GM19468 (cell line): ENCODE measurements around the gene SPIRE2.

Experiments
- ATAC-seq: cut with Tn5 transposase; IDR thresholded peaks from one replicate; pipeline ENCODE4 v1.9.1; 2021; ENCODE audit warnings: mild to moderate bottlenecking, moderate library complexity, moderate number of reproducible peaks; ENCODE audit not compliant: unreplicated experiment; ENCODE audit errors: extremely low read depth

SPIRE2 gene

DNA sequence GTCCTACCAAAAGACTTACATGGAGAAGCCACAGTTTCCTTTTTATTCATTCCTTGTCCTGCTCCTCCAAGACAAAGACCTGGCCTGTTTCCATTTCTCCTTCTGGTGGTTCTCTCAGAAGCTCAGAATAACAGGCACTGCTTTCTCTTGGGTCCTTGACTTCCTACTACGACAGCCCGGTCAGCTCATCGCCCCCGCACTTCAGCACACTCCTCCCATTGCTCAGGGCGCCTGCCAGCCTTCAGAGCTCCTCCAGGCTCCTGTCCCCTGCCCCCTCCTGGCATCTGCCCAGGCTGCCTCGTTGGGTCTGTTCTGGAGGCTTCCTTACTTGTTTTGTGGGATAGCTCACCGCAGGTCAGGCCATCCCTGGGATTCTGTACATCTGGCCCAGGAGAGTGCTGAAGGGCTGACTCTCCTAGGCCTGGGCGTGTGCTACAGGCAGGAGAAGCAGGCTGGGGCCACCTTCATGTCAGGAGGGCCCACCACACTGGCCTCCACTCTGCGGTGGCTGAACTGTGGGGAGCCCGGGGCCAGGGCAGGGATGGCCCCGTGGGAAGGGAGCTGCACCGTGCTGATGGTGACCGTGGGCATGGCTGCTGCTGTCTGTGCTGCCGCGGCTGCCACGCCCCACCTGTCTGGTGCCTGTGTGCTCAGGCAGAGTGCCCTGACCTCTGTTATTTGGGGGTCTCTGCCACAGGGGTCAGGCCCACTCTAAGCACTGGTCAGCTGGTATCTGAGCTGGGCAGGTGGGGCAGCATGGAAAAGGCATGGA, 62.8 kb downstream of the SPIRE2 start:
- ATAC-seq, result no peak

DNA sequence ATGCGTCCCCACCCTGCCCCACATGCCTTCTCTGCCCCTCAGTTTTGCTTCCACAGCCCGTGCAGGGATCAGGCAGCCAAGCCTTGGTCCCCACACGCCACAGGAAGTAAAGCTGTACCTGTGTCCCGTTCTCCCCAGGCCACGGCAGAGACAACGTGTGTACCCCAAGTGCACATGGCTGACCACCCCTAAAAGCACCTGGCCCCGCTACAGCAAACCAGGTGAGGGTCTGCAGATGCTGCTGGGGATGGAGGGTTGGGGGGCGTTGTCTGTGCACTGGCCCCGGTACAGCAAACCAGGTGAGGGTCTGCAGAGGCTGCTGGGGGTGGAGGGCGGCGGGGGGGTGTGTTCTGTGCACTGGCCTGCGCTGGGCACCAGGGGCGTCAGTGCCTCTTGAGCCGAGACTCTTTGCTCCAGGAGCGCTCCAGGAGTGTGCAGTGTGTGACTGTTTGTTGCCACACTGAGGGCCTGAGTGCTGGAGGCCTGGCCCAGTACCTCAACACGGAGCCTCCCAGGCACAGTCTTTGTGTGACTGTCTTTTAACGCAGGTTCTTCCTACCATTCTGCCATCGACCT, 63.9 kb downstream of the SPIRE2 start:
- no peak for ATAC-seq

DNA sequence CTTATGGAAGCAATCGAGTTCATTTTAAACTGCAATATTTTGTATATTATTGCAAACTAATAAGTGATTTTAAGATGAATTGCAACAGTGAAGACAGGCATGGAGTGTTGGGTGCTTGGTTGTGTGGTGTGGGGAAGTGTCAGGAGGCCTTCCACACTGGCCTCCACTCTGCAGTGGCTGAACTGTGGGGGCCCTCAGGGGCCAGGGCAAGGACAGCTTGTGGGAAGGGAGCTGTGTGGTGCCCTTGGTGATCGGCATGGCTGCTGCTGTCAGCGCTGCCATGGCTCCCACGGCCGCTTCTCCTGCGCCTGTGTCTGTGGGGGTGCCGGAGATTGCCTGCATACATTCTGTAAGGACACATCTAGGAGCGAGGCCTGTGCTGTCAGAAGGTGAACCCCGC, 64.4 kb downstream of the SPIRE2 start:
- no peak for ATAC-seq

DNA sequence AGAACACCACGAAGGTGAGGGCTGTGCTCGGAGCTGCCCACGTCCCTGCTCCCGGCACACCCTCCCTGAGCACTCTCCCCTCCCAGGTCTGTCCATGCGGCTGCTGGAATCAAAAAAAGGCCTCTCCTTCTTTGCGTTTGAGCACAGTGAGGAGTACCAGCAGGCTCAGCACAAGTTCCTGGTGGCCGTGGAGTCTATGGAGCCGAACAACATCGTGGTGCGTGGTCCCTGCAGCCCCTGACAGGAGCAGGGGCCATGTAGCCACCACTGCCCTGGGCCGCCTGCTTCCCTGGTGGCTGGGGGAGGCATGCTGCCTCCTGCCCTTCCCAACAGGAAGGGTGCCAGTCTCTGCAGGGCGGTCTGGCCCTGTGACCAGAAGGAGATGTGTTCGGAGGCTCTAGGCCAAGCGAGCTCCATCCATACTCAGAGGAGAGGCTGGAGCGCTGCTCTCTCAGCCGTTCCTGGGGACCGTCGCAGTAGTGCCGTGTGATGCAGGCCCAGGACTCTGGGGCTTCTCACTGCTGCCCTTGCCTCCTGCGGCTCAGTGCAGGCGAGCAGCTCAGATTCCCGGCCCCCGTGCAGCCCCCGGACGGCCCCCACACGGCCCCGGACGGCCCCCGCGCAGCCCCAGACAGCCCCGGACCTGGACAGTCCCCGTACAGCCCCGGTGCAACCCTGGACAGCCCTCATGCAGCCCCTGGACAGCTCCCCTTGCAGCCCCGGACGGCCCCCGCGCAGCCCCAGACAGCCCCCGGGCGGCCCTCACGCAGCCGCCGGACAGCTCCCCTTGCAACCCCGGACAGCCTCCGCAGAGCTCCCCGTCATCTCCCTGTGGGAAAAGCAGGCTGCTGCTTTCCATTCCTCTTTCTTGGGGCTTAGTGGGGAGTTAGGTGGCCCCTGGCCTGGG, 65.6 kb downstream of the SPIRE2 start:
- ATAC-seq, result no peak

DNA sequence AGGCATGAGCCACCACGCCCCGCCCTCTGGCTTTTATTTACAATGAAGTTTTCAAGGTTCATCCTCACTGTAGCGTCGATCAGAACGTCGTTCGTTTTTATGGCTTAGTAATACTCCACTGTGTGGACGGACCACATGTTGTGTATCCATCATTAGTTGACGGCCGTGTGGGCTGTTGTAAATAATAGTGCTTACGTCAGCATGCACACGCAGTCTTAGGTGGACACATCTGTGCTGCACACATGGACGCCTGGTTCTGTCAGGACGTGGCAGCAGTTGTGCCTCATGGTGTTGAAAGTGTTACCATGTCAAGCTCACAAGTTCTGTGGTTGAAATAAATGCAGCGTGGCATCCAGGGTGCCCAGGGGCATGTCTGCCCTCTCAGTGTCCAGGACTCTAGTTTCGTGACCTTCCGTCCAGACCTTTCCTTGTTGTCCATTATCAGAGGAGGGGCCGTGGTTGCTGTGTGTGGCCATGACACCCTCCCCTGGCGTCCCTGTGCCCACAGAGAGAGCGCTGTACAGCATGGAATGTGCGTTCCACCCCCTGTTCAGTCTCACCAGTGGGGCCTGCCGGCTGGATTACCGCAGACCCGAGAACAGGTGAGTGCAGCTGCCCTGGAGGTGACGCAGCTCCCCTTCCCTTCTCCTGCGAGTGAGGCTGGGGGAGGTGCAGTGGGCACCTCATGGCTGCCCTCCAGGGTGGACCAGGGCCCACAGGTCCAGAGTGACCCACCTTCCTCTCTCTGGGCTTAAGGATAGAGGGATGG, 67.4 kb downstream of the SPIRE2 start:
- ATAC-seq, result no peak

DNA sequence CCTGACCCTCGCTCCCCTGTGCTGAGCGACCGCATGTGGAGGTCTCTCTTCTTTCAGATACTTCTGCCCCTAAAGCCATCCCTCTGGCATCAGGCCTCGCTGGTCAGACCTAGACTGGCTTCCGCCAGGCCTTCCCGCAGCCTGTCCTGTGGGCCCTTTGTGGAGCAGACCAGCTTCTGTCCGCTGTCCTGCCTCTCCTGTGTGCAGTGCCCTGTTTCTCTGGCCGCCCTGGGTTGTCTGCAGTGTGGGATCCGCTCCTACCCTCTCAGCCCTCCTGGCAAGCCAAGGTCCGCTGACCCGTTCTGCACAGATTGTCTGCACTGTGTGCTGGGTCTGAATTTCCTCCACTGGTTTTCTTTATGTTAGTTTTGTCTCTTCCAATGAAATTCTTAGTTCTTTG, 68.9 kb downstream of the SPIRE2 start:
- ATAC-seq, result no peak

DNA sequence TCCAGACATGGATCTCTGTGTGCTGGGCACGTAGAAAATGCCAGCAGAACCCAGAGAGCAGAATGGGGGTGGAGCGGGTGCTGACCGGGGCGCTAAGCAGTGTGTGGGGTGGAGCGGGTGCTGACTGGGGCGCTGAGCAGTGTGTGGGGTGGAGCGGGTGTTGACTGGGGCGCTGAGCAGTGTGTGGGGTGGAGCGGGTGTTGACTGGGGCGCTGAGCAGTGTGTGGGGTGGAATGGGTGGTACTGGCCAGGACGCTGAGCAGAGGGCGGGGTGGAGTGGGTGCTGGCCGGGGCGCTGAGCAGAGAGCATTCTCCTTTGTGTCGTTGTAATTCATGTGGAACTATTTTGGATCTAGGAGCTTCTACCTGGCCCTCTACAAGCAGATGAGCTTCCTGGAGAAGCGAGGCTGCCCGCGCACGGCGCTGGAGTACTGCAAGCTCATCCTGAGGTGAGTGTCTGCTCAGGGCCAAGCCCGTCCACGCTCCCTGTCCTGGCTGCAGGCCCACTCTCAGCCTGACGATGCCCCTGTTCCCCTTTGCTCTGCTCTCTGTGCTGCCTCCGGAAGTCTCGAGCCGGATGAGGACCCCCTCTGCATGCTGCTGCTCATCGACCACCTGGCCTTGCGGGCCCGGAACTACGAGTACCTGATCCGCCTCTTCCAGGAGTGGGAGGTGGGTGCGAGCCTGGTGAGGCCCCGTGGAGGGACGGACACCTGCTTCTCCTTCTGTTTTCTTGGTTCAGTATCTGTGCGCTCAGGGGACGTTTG, 70.1 kb downstream of the SPIRE2 start:
- ATAC-seq, result no peak

DNA sequence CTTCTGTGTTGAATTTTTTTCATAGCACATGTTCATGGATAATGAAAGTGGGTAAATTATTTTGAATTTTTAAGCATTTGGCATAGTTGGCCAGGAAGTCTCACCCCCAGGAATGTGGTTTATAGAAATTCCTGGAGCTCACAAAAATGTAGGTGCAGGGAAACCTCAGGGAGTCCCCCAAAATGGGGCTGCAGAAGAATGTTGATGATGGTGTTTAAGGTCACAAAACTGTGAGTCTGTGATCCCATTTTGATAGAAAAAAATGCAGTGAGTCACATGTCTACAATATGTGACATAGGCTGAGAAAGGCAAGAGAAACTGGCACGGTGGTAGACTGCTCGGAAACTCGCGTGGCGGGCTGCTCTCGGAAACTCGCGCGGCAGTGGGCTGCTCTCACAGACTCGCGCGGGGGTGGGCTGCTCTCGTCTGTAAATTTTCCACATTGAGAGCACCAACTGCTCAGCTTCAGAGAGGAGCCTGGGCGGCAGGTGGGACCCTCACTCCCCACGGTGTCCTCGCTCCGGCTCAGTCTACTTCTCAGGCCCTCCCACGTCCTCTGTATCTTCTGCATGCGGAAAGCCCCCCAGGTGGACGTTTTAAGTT, 71.7 kb downstream of the SPIRE2 start:
- no peak for ATAC-seq

DNA sequence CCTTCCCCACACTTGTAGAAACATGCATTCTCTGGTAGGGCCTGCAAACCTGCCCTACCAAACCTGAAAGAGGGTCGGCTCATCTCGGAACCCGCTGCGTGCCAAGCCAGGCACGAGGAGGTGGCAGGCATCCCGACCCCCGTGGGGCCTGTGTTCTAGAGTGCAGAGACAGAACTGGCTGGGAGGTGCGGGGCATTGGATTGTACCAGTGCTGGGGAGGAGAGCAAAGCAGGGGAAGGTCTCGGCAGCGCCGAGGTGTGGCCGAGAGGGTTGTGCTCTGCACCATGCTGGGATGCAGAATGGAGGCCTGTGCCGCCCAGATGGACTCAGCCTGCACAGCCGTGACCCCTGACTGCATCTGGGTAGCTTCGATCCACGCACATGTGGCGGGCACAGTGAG, 72.6 kb downstream of the SPIRE2 start:
- no peak for ATAC-seq

DNA sequence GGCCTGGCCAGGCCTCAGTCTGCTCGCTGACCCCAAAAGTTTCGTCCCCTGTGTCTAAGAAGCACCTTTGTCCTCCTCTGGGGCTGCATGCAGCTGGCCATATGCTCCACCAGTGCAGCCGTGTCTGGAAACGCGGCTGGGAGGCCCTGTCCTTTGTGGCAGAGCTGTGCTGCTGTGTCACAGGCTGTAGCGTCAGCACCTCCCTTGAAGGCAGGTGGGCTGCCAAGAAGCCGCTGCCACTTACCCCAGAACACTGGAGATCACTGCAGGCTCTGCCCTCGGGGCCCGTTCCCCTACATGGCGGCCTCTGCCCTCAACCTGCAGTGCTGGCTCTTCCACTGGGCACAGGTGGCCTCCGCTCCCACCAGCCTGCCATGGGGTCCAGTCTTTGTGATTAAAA, 74.7 kb downstream of the SPIRE2 start:
- ATAC-seq, result no peak

DNA sequence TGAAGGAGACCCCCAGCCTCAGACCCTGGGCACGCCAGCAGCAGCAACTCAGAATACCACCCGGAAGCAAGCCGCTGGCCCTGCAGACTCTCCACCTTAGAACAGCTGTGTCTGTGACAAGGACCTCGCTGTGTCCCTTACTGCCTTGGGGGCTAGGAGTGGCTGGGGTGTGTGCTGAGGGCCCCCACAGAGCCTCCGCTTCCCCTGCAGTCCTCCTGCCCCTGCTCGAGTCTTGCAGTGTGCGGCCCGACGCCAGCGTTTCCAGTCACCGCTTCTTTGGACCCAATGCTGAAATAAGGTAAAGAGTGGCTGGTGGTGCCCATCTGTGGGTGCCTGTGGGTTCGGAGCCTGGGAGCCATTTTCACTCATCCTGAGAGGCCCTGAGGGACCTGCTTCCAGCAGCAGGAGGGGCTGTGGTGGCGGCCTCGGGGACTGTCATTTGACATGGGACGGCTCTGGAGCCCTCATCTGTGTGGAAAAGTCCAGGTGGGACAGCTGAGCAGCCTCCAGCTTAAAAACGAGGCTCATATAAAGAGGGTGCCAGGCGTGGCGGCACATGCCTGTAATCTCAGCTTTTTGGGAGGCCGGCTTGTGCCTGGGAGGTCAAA, 75.7 kb downstream of the SPIRE2 start:
- no peak for ATAC-seq

DNA sequence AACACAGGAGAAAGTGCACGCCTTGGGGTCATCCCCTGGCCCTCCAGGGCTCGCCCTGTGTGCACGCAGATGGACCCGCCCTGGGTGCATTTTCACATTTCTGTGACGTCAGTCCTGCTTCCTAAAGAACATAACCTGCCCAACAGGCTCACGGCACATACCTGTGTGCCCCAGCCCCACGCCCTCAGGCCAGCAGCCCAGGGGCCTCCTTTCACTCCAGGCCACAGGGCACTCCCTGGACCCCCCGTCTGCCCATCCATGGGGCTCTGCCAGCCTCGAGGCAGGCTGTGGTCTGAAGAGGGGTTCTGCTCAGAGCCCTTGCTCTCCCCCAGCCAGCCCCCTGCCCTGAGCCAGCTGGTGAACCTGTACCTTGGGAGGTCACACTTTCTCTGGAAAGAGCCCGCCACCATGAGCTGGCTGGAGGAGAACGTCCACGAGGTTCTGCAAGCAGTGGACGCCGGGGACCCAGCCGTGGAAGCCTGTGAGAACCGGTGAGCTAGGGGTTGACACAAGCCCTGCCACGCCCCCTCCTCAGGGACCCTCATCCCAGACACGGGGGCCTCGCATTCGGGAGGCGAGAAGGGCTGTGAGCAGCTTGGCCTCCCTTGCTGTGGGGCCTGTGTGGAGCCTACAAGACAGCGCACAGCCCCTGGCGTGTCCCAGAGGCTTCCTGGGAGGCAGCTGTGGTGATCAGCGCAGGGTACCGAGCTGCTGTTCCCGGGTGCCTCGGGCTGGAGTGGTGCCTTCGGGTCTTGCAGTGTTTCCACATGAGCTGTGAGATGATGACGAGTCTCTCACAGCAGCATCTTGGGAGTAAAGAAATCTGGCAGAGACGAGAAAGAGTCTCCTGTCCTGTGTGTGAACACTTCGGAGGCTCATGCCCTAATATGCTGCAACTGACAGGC, 76.6 kb downstream of the SPIRE2 start:
- no peak for ATAC-seq

DNA sequence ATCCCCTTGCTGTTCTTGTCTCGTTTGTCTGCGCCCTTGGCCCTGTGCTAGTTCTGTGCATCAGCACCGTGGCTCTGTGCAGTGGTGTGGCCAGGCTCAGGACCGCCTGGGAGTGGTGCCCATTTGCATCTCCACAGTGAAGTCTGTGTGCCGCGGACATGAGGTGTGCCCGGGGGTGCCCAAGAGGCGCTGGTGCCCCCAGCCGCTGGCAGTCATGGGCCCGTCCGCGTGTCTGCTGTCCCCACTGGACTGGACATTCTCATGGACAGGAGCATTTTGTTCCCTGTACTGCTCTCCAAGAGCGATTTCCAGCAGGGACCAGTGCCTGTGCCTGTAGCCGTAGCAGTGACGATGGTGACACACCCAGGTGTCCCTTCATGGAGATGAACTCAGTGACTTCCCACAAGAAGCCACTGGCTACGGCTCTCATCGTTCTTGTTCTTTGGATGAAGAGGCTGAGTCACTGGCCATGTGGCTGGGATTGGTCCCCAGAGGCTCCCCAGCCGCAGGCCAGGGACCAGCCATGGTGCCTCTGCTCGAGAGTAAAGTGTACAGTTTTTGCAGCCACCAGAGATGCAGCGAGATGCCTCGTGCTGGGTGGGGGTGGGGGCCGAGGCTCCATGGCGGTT, 77.3 kb downstream of the SPIRE2 start:
- ATAC-seq, result no peak

DNA sequence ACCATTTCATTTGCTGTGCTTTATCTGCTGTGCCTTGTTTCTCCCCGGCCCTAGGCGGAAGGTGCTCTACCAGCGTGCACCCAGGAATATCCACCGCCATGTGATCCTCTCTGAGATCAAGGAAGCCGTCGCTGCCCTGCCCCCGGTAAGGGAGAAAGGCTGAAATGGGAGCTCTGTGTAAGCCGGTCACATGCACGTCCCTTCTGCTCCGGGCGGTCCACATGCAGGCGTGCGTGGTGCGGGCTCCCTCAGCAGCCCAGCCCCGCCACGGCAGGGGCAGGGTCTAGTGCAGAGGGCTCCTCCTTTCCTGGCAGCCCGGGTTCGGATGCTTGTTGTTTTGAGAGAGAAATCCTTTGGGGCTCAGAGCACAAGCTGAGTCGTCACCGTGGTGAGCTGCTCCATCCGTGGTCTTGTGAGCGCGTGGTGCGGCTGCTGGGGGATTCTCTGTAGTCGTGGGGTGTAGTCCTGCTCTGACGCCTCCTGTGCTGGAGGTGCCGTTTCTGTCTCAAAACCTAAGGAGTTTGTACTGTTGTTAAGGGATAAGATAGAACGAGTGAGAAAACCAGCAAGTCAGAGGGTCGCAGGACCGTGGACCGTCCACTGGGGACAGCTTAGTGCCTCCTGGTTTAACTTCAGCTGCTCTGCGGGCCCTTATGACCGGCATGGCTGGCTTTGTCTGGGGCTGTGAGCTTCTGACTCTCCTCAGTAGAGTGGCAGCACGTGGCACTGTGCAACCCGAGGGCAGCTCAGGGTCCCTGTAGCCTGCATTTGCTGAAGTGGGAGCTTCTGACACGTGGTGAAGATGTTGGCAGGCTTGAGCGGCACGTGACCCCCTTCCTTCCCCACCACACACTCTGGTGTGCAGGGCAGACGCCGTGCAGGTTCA, 78.1 kb downstream of the SPIRE2 start:
- no peak for ATAC-seq

DNA sequence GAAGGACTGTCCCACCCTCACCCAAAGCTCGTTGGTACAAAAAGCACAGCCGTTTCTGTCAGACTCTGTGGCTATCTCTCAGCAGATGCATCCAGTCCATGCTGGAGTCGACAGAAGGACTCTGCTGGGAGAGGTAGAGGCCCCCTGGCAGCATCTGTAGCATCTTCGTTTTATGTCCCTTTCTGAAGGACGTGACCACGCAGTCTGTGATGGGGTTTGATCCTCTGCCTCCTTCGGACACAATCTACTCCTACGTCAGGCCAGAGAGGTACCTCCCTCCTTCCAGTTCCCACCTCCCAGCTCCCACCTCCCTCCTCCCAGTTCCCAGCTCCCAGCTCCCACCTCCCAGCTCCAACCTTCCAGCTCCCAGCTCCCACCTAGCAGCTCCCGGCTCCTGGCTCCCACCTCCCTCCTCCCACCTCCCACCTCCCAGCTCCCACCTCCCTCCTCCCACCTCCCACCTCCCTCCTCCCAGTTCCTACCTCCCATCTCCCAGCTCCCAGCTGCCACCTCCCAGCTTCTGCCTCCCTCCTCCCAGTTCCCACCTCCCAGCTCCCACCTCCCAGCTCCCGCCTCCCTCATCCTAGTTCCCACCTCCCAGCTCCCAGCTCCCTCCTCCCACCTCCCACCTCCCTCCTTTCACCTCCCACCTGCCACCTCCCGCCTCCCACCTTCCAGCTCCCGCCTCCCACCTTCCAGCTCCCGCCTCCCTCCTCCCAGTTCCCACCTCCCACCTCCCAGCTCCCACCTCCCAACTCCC, 79.0 kb downstream of the SPIRE2 start:
- ATAC-seq, result no peak

DNA sequence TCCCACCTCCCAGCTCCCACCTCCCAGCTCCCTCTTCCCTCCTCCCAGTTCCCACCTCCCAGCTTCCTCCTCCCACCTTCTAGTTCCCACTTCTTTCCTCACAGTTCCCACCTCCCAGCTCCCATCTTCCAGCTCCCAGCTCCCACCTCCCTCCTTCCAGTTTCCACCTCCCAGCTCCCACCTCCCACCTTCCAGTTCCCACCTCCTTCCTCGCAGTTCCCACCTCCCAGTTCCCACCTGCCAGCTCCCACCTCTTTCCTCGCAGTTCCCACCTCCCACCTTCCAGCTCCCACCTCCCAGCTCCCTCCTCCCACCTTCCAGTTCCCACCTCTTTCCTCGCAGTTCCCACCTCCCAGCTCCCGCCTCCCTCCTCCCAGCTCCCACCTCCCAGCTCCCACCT, 80.0 kb downstream of the SPIRE2 start:
- ATAC-seq, result no peak
